Gastroesophageal sphincter (tissue), 4 donors: ENCODE data around the gene EIF3J. TPM values are rescaled to one million over a fixed set of nuclear protein-coding genes. Genes with fewer than 3 reads are reported as not detected.

Experiments
- ATAC-seq: fragments of 150-250 bp; one replicate; pipeline ENCODE4 v1.9.1; 2016; ENCODE audit warnings: mild to moderate bottlenecking, moderate library complexity
- H3K27ac ChIP-seq, 4 donors: fragments of 200-600 bp; sonication (generic) in 3 of 4; 1 replicate in 3 of 4; 2 replicates in 1 of 4; pipeline ENCODE4 v1.5.1; 2016 to 2019
- H3K27me3 ChIP-seq: fragments of 200-600 bp; sonication (generic); one replicate; pipeline ENCODE4 v1.5.1; 2019
- H3K36me3 ChIP-seq, 2 donors: fragments of 200-600 bp; sonication (generic); one replicate each; pipeline ENCODE4 v1.5.1; 2019; ENCODE audit warnings: control low read depth in 1 of 2
- H3K4me1 ChIP-seq, 3 donors: fragments of 200-600 bp; sonication (generic); 1 replicate in 2 of 3; 2 replicates in 1 of 3; pipeline ENCODE4 v1.5.1; 2016 to 2019; ENCODE audit warnings: control low read depth in 2 of 3
- H3K4me3 ChIP-seq, 2 donors: fragments of 200-600 bp; sonication (generic); one replicate each; pipeline ENCODE4 v1.5.1; 2019; ENCODE audit warnings: mild to moderate bottlenecking in 1 of 2, moderate library complexity in 1 of 2
- H3K9me3 ChIP-seq, 3 donors: fragments of 200-600 bp; sonication (generic); one replicate each; pipeline ENCODE4 v1.5.1; 2017 to 2019; ENCODE audit warnings: control low read depth in 2 of 3
- EP300 ChIP-seq: sonication (generic); formaldehyde crosslinking; IDR thresholded peaks from one replicate; pipeline ENCODE4 v1.6.1; 2017; ENCODE audit warnings: antibody characterized with exemption, mild to moderate bottlenecking
- POLR2A ChIP-seq, 2 donors: fragments of 450-650 bp; IDR thresholded peaks; one replicate each; pipeline ENCODE4 v1.6.1; 2017; ENCODE audit warnings: antibody characterized with exemption in 2 of 2, mild to moderate bottlenecking in 2 of 2, moderate library complexity in 1 of 2
- POLR2AphosphoS5 ChIP-seq: sonication (generic); formaldehyde crosslinking; IDR thresholded peaks from one replicate; pipeline ENCODE4 v1.6.1; 2017; ENCODE audit warnings: antibody characterized with exemption
- WGBS, 2 donors: methylation state at CpG; one replicate each; pipeline ENCODE4 v1.1.5; 2018; ENCODE audit warnings: low coverage in 1 of 2; 5-methylcytosine and 5-hydroxymethylcytosine counted together
- total RNA-seq, 4 donors: library from RNA; depleted of rRNA; stranded (reverse); fragments of >200 nt; gene quantifications; one replicate each; pipeline ENCODE4 v1.1.0, GENCODE V29; 2016
- TF ChIP-seq, protein P1 (sequence below), 4 experiments: fragments of 200-600 bp in 2 of 4; fragments of 450-650 bp in 2 of 4; sonication (generic) in 1 of 4; IDR thresholded peaks; one replicate each; pipeline ENCODE4 v1.5.1; 2017 to 2019; ENCODE audit warnings: antibody characterized with exemption in 4 of 4, mild to moderate bottlenecking in 2 of 4, moderate library complexity in 2 of 4

Gene EIF3J
- total RNA-seq, 4 donors from 2014 or later = 57.0 to 60.6 (median 57.0) TPM

DNA sequence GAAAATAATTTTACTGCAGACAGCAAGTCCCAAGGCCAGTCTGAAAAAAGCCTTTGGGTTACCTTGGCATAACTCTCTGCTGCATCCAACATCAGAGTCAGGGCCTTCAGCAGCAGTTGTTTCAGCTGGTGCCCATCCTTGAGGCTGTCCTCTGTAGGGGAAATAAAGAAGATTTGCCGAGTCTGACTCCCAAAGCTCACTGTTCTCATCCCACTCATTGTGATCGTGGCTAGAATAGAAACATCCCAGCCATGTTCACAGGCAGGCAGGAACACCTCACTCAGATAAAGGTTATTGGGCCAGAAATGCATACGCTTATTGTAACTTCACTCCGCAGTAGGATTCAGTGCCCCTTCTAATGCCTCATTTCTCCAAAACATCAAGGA is 29.2 kb downstream of the EIF3J start:
- 100% methylated on average over 4 of the region's 4 CpGs; no CpG with 5 or more reads in 1 of the 2 donors for WGBS, 2 donors
- no peak overlapping the region for H3K27ac ChIP-seq

DNA sequence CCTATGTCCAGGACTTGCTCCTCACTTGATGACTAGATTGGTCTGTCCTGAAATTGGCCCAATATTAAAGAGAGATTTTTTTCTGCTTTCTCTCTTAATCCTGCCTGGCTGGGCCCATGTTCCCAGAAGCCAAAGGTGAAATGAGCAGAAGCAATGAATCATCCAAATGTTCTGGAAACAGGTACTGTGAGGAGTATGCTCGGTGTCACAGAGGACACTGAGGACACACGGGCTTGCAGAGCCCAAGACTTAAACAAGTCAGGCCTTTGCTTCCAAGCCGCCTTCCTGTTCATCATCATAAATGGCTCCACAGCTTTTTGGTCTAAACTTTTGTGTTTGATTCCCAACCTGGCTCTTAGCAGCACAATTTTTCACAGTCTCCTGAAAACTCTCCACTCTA is 31.4 kb downstream of the EIF3J start:
- Histone ChIP-seq H3K36me3 (peaks cover 8 to 100% of the 10 kb centered on the region in 2 donors), H3K4me1 (no peaks in the 10 kb centered on the region), H3K4me3 (no peak overlapping the region), H3K27me3 (no peaks in the 10 kb centered on the region), H3K27ac (peak overlapping the region in 1 of 4 donors; percentile 11), H3K9me3 (no peaks in the 10 kb centered on the region)
- no peak for ATAC-seq
- 67 to 100% methylated on average over 1 to 2 of the region's 3 CpGs for WGBS, 2 donors
- TF ChIP-seq POLR2AphosphoS5 (no peak), POLR2A (IDR thresholded peaks at IDR 0.05) (no peak), EP300 (no peak)
- TF ChIP-seq, protein P1, sequence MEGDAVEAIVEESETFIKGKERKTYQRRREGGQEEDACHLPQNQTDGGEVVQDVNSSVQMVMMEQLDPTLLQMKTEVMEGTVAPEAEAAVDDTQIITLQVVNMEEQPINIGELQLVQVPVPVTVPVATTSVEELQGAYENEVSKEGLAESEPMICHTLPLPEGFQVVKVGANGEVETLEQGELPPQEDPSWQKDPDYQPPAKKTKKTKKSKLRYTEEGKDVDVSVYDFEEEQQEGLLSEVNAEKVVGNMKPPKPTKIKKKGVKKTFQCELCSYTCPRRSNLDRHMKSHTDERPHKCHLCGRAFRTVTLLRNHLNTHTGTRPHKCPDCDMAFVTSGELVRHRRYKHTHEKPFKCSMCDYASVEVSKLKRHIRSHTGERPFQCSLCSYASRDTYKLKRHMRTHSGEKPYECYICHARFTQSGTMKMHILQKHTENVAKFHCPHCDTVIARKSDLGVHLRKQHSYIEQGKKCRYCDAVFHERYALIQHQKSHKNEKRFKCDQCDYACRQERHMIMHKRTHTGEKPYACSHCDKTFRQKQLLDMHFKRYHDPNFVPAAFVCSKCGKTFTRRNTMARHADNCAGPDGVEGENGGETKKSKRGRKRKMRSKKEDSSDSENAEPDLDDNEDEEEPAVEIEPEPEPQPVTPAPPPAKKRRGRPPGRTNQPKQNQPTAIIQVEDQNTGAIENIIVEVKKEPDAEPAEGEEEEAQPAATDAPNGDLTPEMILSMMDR (IDR thresholded peaks at IDR 0.05) = no peak

More for the DNA sequence above, 29.2 kb downstream of the EIF3J start:
- no peak overlapping the region for H3K4me3 ChIP-seq
- peaks cover 13 to 100% of the 10 kb centered on the region in 2 donors for H3K36me3 ChIP-seq
- no peak for ATAC-seq
- no peaks in the 10 kb centered on the region for H3K27me3 ChIP-seq
- no peaks in the 10 kb centered on the region for H3K9me3 ChIP-seq
- TF ChIP-seq, protein P1 (IDR thresholded peaks at IDR 0.05) = no peak
- TF ChIP-seq EP300 (no peak), POLR2A (IDR thresholded peaks at IDR 0.05) (no peak), POLR2AphosphoS5 (no peak)
- no peaks in the 10 kb centered on the region for H3K4me1 ChIP-seq

DNA sequence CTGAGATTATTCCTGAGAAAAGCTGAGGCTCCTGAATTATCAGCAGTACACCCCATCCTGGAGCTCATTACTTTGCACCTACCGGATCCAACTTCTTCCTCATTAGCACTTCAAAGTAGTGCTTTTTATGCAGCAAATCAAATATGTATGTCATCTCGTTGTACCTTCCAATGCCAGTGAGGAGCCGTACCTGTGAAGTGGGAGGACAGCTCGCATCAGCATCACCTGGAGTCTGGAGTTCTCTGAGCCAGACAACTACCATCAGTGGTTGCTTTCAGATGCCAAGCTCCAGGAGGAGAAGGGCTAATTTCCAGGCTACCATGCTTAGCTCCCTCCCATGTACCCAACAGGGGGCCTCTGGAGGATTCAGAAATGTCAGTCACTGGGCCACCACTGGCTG is 32.4 kb downstream of the EIF3J start:
- TF ChIP-seq EP300 (no peak), POLR2A (IDR thresholded peaks at IDR 0.05) (no peak), POLR2AphosphoS5 (no peak)
- TF ChIP-seq, protein P1 (IDR thresholded peaks at IDR 0.05) = no peak
- 80 to 93% methylated on average over 1 to 4 of the region's 4 CpGs for WGBS, 2 donors
- H3K4me1 ChIP-seq = no peaks in the 10 kb centered on the region
- no peaks in the 10 kb centered on the region for H3K27me3 ChIP-seq
- H3K9me3 ChIP-seq = no peaks in the 10 kb centered on the region
- no peak for ATAC-seq
- H3K36me3 ChIP-seq = peaks cover 8 to 98% of the 10 kb centered on the region in 2 donors
- H3K4me3 ChIP-seq = no peak overlapping the region
- H3K27ac ChIP-seq = no peak overlapping the region

DNA sequence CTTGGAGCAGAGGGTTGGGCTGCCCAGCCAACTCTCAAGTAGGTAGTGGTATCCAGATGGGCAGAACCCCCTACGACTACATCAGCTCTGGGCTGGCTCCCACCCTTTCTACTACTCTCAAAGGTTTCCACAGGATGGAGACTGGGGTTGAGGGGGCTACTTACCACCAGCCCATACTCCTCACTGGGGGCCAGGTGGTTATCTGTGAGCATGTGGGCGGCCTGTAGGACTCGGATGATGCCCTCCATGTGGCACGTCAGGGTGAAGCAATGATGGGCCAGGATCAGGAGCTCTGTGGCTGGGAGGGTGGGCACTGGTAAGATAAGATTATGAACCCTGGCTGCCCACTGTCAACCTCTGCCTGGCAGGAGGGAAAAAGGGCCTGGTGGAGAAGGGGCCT is 33.4 kb downstream of the EIF3J start:
- peaks cover 8 to 90% of the 10 kb centered on the region in 2 donors for H3K36me3 ChIP-seq
- ATAC-seq = no peak
- no peak for TF ChIP-seq POLR2AphosphoS5
- TF ChIP-seq, protein P1 (IDR thresholded peaks at IDR 0.05) = no peak
- no peak for TF ChIP-seq POLR2A (IDR thresholded peaks at IDR 0.05)
- TF ChIP-seq EP300 = no peak

GRCh38 chr15:44573386-44573785 is 36.4 kb downstream of the EIF3J start:
- H3K4me3 ChIP-seq = no peak overlapping the region
- H3K36me3 ChIP-seq = peaks cover 0 to 60% of the 10 kb centered on the region in 2 donors
- TF ChIP-seq POLR2AphosphoS5 (no peak), POLR2A (IDR thresholded peaks at IDR 0.05) (no peak), EP300 (no peak)
- TF ChIP-seq, protein P1 (IDR thresholded peaks at IDR 0.05) = no peak
- no peak overlapping the region for H3K27ac ChIP-seq
- ATAC-seq = no peak
- no peaks in the 10 kb centered on the region for H3K9me3 ChIP-seq
- no peaks in the 10 kb centered on the region for H3K4me1 ChIP-seq
- no peaks in the 10 kb centered on the region for H3K27me3 ChIP-seq
- 100% methylated on average over 1 to 2 of the region's 6 CpGs for WGBS, 2 donors

More for the DNA sequence above, 33.4 kb downstream of the EIF3J start:
- no peaks in the 10 kb centered on the region for H3K9me3 ChIP-seq
- H3K27ac ChIP-seq = no peak overlapping the region
- no peaks in the 10 kb centered on the region for H3K4me1 ChIP-seq
- WGBS, 2 donors = no CpG with 5 or more reads among the region's 4 CpGs
- no peaks in the 10 kb centered on the region for H3K27me3 ChIP-seq
- H3K4me3 ChIP-seq = no peak overlapping the region
